Activated CD4-positive, CD25-positive, alpha-beta regulatory T cell treated with anti-CD3 and anti-CD28 coated beads, Interleukin-2, amount 50 U/mL, for 16 hours (primary cell): ENCODE measurements around the gene FRMD4B.
"Not testable (repeated sequence)": the region's sequence is repeated elsewhere in the genome, so short reads cannot be mapped to it uniquely, and the experiment has no call there.

ENCODE experiments used
- DNase-seq: peaks from one replicate; pipeline ENCODE4 v3.0.0-alpha.2; 2020; ENCODE audit warnings: low read depth, low spot score

The FRMD4B gene

DNA sequence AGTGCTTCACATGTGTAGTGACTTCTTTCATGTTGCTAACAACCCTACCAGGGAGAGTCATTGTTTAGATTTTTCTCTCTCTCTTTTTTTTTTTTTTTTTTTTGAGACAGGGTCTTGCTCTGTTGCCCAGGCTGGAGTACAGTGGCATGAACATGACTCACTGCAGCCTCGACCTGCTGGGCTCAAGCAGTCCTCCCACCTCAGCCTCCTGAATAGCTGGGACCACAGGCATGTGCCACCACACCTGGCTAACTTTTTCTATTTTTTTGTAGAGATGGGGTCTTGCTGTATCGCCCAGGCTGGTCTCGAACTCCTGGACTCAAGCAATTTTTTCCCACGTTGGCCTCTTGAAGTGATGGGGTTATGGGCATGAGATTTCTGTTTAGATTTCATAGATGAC lies 63.4 kb downstream of the FRMD4B start:
- not testable (repeated sequence) for DNase-seq

DNA sequence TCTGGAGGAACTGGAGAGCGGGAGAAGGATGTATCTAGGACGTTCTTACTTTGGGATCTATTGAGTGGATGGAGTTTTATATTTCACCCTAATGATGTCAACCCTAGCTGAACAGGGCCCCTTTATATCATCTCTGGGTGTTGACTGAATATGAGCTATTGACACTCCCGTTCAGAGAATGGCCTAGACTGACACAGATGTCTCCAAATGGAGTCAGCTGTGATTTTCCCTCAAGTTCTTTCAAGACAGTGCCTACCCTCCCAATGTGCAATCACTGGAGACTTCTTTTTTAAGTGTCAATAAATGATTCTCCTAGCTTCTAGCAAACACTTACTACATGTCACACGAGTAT lies 63.8 kb downstream of the FRMD4B start:
- no peak for DNase-seq

DNA sequence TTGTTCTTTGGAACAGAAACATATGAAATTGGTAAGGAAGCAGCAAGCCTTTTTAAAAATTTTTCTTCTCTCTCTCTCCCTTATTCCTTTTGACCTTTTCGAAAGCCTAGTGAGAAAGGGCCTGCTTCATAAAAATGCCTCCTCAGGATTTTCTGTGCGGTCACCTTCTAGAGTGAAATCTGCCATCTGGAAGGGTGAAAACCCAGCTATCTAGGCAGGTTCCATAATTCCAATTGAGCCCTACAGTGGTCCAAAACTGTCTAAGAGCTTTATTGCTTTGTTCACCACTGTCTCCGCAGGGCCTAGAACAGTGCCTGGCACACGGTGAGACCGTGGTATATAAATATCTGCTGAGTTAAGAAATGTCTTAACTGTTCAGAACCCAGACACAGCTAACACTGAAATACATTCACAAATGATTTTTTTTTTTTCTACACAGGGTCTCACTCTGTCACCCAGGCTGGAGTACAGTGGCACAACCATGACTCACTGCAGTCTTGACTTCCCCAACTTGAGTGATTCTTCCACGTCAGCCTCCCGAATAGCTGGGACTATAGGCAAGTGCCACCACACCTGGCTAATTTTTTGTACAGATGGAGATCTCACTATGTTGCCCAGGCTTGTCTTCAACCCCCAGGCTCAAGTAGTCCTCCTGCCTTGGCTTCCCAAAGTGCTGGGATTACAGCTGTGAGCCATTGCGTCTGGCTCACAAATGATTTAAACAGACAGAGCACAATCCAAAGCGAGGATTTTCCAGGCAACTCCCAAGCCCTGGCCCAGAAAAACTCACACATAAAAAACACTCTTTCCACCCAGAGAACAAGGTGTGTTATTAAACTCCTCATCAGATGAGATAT lies 64.4 kb downstream of the FRMD4B start:
- DNase-seq, result no peak

DNA sequence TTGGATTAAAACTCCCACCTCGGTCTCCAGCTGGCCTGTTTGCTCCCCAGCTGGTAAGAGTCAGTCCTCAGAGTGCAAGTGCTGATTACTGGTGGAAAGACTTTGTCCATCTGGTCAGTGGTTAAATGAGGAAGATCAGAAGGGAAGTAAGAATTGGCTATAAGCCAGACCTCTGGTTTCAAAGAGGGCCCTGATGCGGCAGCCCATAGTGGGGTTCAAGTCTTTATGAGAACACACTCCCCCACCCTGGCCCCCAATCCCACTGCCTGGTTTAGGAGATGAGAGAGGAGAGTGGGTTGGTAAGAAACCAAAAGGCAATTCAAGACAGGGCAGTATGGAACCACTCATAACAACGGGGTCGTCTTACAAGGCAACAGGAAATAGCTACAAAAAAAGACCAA lies 65.0 kb downstream of the FRMD4B start:
- no peak for DNase-seq

DNA sequence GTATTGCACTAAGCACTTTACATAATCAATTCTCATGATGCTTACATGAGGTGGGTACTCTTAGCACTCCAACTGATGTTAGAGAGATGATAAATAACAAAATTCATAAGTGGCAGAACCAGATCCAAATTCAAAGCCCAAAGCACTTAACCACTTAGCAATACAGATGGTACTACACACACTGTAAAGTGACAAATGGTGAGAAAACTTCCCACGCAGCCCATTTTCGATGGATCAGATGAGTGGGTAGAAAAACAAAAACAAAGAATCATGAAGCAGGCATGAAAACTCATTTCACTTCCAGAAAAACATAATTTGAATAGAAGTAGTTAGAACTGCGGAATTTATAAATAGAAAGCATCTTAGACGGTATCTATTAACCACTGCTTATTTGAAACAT lies 66.2 kb downstream of the FRMD4B start:
- no peak for DNase-seq

DNA sequence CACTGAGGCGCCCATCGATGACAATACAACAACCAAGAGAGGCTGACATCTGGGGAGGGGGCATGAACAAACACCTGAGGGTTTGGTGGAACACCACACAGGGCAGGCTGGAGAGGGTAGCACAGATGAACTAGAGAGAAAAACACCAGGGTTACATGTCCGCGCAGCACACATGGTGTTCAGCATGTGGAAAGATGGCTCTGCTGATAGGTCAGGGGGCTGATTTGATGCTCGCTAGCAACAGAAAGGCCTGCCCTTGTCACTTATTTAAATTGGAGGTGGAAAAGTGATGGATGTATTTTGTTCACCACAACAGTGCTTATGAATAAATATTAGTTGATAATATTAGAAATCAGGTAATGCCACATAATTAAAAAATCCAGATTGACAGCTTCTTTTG lies 67.5 kb downstream of the FRMD4B start:
- DNase-seq, result no peak

DNA sequence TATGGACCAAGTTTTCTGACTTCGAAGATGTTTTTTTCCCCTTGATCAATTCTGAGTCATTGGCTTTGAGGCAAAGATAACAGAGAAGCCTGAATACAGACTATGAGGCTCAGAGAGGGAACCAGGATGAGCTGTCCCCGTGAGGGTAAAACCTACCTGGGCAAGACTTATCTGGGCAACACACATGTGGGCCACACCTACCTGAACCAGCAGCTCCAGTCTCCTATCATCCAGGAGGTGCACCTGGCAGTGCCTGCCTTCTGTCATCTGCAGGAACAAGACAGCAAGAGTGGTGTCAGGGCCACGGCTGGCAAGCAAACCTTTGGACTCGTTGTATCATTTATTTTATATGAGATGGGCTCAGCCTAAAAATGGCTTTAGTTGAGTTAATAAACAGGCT lies 72.6 kb downstream of the FRMD4B start:
- DNase-seq, result no peak

DNA sequence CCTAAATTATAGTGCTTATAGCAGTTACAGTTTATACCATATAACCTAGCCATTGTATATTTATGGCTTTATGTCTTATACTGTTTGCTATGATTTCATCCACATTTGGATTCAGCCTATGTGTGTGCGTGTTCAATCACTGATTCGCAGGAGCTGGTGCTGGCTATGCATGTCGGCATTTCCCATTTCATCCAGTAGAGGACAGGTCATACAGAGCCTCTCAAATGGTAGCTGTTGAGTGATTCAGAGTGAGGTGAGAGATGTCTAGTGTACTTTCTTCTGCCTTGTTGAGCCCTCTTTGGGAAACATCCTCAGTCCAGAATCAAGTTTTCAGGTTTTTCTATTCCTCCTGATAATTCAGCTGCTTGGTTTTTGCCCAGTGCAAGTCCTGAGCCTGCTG lies 76.1 kb downstream of the FRMD4B start:
- DNase-seq, result no peak

DNA sequence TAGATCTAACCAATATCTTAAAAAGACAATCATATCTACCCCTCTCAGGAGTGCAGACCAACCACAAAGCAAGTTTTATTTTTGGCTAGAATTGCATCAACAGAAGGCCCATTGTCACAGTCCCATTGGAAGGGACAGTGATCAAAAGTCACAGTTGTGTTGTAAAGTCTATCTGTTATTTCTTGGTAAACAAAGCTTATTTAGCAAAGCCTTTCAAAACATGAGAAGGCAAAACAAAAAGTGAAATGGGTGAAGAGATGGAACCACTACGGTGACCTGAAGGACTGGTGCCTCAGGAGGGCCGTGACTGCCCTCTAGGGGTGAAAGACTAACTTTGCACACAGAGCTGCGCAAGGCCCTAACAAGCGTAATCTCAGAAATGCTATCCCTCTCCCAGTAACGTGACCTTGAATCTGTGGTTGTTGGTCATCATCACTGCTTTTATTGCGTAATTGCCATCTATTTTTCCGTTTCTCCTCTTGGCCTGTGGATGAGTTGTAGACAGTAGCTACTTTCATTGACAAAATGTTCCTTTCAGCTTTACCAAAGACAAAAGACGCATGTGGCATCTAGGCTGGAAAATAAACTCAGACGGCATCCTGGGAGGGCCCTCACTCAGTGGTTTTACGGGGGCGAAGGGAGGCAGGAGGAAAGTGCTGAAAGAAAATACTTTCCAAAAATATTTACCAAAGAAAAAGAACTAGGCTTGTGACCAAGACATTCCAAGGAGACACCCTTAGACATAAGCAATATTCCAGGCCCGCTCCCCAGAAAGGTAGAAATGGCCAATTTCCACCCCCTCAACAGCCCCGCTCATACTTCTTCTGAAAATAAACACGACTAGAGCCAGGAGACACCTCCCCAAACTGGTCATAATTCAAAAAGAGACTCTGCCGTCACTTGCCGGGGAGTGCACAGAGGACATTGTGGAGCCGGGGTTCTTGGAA lies 79.4 kb downstream of the FRMD4B start:
- DNase-seq, result peak; percentile 48

DNA sequence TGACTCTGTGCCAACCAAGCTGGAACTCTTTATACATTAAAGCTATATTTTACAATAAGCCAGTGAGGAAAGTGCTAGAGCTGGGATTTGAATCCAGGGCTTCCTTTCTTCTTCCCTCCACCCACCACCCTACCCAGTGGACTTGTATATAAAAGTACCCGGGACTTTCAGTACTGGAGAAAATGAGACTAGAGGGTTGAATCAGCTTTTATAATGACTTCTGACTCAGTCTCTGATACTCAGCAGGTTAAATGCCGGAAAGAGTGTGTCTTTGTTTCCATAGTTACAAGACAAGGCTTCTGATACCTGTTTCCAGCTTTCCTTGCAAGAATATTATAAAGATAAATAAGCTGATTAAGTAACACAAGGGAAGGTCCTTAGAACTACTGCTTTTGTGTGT lies 80.9 kb downstream of the FRMD4B start:
- DNase-seq, result no peak

DNA sequence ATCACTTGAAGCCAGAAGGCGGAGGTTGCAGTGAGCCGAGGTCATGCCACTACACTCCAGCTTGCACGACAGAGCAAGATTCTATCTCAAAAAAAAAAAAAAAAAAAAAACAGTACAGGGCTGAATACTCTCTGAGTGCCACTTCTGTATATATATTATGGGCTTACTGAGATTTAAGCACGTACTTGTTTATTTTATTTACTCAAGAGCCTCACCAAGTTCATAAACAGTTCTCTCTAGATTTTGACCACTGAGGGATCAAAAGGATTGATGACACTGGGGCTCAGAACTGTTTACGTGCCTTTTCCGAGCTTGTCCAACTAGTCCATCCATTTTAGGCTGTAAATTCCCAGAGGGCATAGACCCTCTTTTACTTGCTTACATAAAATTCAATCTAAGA lies 81.5 kb downstream of the FRMD4B start:
- DNase-seq, result no peak

DNA sequence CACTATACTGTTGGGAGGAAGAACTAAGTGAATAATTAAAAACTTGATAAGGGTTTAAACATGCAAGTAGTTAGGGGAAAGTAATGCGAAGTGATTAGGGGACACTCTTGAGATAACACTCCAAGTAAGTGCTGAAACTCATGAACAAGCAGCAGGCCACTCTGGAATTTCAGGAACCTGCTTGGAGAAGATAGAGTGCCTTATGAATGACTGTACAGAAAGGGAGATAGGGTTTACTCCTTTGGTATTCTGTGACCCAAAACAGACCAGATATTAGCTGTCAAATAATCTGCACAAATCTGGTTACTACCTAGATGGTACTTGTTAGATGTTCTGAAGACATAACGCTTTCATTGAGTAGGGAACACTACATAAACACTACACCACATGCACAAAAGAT lies 85.6 kb downstream of the FRMD4B start:
- DNase-seq, result no peak

DNA sequence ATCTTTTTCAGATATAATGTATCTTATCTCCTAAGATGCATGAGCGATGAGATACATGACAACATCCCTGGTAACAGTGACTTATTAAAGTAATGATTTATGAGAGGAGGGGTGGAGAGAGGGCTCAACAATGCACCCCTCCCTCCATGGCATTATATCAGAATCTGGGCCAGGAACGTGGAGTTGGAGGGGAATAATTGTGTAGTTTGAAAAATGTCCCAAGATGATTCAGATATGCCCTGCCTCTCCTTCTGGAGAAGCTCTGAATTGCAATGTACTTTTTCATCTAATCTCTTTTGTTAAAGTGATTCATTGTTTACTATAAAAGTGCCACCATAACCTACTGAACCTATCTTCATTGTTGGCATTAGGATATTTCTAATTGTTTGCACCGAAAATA lies 86.5 kb downstream of the FRMD4B start:
- no peak for DNase-seq

DNA sequence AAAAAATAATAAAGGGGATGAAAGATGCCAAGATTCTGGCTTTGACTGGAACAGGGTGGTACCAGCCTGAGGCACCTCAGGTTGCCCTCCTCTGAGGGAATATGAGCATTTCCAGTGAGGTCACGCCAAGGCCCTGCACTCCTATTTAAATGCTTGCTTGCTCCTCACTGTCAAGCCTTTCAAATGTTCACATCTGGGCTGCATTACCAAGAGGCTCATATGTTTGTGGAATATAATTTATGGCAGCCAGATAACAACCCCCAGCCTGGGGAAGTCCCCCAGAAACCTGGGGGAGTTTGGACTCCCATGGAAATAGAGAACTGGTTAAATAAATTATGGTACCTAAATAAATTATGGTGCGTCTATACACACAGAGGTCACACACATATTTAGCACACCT lies 88.4 kb downstream of the FRMD4B start:
- DNase-seq, result no peak

DNA sequence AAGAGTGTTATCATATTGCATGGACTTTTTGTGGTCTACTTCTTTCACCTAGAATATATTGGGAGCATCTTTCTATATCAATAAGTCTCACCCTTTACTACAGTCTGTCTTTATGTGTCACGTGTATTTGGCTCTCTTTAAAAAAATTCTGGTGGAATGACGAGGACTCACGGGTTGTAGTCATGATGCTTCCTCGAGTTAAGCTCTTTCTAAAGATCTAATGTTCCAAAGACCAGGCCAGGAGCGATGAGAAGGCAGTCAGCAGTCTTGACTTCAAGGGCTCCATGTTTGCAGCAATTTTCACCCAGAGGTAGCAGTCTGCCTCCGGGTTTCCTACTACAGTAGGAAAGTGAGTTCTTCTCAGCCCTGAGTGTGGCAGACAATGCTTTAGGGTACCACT lies 88.9 kb downstream of the FRMD4B start:
- DNase-seq, result no peak

DNA sequence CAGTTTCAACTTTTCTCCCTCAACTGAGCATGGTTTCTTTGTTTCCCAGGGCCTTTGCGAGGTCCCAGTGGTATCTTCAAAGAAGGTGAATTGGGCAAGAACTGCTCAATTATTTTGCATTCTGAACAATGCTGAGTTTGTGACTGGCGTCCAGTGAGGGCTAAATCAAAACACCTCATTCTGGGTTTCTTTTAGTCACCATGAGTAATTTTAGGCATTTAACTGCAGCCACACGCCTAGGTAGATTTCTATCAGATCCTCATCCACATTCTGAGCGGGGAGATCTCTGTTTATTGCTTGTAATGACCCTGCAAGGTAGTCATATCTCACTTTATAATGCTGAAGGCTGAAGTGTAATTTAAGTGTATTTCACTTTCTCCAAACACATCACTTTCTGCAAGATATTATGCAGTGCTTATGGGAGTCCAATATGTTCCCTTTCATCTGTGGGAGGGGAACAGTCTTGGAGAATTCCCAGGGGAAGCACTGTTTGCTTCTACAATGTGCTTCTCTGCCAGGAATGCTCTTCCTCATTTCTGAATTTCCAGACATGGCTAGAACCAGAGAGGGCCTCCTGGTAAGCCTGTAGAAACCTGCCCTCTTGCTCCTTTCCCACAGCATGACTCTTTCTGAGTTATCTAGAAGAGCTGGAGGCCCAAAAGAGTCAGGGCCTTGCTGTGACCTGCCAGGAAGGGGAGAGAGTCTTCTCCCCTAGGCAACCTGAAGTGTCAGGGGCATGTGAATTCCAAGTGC lies 91.7 kb downstream of the FRMD4B start:
- no peak for DNase-seq

DNA sequence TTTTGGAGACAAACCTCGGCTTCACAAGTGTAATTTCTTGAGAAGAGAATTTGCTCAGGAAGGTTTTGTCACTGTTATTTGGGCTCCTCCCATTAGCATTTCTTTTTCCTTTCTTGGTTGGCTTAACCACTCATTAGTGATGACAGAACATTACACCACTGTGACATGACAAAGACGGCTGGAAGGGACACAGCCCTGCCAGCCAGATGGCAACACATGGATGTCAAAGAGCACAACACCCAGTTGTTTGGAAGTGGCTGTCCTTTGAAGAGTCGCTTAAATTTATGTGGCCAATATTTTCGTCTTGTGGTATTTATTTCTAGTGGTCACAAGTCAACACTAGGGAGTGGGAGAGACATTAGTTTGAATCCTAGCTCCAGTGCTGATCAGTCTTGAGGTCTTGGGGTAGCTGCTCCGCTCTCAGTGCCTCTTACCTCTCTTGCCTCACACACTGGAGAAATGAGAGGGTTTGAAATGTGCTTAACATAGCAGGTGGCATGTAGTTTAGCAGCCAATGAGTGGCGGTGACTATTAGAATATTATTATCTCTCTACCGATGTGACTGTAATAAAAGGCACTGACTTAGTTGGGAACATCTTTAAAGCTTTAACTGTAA lies 92.8 kb downstream of the FRMD4B start:
- no peak for DNase-seq

DNA sequence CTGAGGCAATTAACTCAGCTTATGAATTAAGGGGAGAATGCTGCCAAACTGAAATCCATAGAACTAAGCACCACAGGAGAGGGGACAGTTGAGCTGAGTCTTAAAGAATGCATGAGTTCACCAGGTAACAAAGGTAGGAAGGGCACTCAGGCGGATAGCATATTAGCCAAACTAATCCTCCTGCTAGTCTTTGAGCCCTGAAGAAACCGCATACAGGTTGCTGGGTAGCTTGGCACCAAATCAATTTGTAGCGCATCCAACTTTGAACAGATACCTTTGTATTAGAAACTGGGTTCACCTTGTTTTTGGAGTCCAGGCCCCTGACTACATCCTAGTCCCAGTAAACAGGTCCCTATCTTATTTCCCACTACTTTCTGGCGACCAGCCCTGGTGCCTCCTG lies 93.7 kb downstream of the FRMD4B start:
- DNase-seq, result no peak

DNA sequence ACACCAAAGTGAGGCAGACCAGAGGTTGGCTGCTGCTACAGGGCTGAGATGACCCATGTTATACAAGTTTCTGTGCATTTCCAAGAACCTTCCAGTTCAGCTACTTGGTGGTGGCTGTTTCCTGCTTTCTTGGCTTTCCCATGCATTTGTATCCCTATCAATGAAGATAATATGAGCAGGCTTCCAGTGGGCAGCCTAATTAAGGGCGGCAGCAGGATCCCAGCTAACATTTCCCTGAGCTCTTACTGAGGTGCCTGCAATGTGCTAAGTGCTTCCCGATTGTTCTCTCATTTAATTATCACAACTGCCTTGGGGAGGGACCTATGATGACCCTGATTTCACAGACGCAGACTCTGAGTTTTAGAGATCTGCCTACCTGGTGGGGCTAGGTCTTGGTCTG lies 95.5 kb downstream of the FRMD4B start:
- no peak for DNase-seq

DNA sequence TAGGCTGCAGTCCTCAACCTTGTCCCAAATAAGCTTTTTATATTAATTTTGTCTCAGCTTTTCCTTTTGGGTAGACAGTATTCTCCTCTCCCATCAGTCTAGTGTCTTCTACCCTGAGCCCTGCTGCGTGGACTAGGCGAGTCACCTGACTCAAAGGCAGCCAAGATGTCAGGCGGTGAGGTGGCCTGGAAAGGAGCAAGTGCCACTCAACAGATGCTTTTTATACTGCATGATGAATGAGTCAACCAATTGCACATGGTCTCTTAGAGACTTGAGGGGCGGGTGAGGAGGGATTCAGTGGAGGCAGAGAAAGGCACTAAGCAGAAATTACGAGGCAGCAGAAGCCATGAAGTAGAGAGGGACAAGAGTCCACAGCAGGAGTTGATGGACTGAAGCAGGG lies 95.9 kb downstream of the FRMD4B start:
- no peak for DNase-seq

DNA sequence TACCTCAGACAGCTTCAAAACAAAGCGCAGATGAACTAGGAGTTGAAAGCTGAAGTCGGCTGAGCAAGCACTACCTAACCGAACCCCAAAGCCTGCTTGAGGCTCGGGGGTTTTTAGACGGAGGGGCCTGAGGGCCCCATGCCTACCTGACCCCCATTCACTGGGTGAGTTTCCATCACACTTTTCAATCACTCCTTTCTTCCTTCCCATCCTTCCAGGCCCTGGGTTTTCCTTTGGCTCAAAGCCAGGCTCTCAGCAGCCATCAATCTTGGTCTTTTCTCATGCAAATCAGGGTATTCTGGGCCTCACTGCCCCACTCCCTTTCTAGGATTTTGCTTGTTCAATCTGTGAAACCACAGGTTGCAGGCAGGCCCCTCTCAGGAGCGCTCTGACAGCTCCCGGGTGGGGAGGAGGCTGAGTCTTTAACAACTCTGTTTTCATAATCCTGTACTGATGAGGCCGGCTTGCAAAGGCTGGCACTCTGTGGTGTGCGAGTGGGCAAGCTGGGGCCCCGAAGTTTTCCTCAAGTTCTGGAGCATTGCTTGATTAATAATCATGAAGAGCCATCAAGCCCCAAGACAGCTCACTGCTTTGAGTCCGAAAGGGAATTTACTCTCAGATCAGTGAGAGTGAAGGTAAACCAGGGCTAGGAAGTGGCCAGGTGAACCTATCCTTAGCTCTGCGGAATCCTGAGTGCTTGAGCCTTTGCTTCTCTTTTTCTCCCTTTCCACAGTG lies 97.6 kb downstream of the FRMD4B start:
- peak; percentile 4 for DNase-seq
